Measurements from ENCODE around the gene TEDC2.

TEDC2 gene

DNA sequence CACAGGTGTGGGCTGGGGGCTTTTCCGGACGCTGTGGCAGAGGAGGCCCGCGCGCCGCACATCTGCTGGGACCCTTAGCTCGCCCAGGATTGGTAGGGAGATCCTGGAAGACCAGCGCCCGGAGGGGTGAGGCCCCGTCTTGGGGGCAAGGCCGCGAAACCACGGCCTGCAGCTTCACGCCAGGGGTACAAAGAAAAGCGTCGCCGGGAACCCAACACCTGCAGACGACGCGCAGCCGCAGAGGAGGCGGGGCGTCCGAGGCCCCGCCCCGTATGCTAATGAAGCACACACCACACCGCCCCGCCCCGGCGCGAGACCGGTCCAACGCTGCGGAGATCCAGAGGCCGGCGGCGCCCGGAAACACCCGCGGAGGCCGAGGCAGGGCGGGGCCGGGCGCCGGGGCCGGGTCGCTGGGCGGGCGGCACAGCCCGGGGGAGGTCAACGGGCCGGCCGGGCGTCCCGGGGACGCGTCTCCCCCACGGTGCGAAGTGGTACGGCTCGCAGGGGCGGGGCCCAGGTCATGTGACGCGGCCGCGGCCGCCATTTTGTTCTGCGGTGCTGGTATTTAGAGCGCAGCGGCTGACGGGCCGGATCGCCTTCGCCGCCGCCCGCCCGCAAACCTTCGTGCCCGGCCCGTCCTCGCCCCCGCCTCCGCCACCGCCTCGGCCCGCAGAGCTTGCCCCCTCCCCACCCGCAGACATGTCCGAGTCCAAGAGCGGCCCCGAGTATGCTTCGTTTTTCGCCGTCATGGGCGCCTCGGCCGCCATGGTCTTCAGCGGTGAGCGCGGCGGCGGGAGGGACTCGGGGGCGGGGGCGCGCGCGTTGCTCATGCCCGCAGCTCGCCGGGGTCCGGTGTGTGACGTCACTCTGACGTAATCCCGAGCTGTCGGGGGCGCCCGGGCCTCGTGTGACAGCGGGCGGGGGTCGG is 53.8 kb downstream of the TEDC2 start, which contains the start of gene ATP6V0C:
Gene ATP6V0C, plus strand, starts transcription at position 548 of the 928 bp plus-strand sequence. Its CDS starts 152 bp downstream, at position 700.
- peak; percentile 81 to 84 for DNase-seq (ENCODE audit: low read depth in 2 of 2)
